Upper lobe of left lung (tissue), 6 donors: ENCODE data around the gene CYBRD1. TPM values are rescaled to one million over a fixed set of nuclear protein-coding genes. Genes with fewer than 3 reads are reported as not detected.

Experiments used
- ATAC-seq, 2 donors: fragments of 200-7000 bp; cut with Tn5 transposase; one replicate each; pipeline ENCODE4 v1.9.1; 2022; ENCODE audit warnings: mild to moderate bottlenecking in 2 of 2, moderate library complexity in 2 of 2; ENCODE audit not compliant: low FRiP score in 2 of 2
- DNase-seq, 2 donors: peaks; one replicate each; pipeline ENCODE4 v3.0.0-alpha.2; 2019 to 2020
- H3K27ac ChIP-seq, 4 donors: fragments of 200-600 bp; sonication (generic); one replicate each; pipeline ENCODE4 v1.5.1; 2016 to 2019
- H3K27me3 ChIP-seq, 4 donors: fragments of 200-600 bp; sonication (generic); one replicate each; pipeline ENCODE4 v1.5.1; 2017 to 2019
- H3K36me3 ChIP-seq, 4 donors: fragments of 200-600 bp; sonication (generic); one replicate each; pipeline ENCODE4 v1.5.1; 2016 to 2019
- H3K4me1 ChIP-seq, 4 donors: fragments of 200-600 bp; sonication (generic); one replicate each; pipeline ENCODE4 v1.5.1; 2018 to 2019
- H3K4me3 ChIP-seq, 4 donors: fragments of 200-600 bp; sonication (generic); one replicate each; pipeline ENCODE4 v1.5.1; 2017 to 2019; ENCODE audit warnings: mild to moderate bottlenecking in 2 of 4, moderate library complexity in 1 of 4
- H3K9me3 ChIP-seq, 4 donors: fragments of 200-600 bp; sonication (generic); one replicate each; pipeline ENCODE4 v1.5.1; 2018 to 2019
- CTCF ChIP-seq, 6 experiments: fragments of 450-650 bp in 4 of 6; fragments of 200-600 bp in 2 of 6; sonication (generic) in 2 of 6; IDR thresholded peaks; one replicate each; pipeline ENCODE4 v1.5.1; 2016 to 2019; ENCODE audit warnings: antibody characterized with exemption in 6 of 6
- EP300 ChIP-seq, 4 donors: sonication (generic); formaldehyde crosslinking; IDR thresholded peaks; one replicate each; pipeline ENCODE4 v1.5.1; 2017; ENCODE audit warnings: antibody characterized with exemption in 4 of 4, control low read depth in 2 of 4
- POLR2A ChIP-seq, 4 donors: fragments of 450-650 bp; IDR thresholded peaks; one replicate each; pipeline ENCODE4 v1.5.1; 2016 to 2017; ENCODE audit warnings: antibody characterized with exemption in 4 of 4, mild to moderate bottlenecking in 2 of 4
- POLR2AphosphoS5 ChIP-seq, 2 donors: sonication (generic); formaldehyde crosslinking; IDR thresholded peaks; one replicate each; pipeline ENCODE4 v1.5.1; 2017; ENCODE audit warnings: antibody characterized with exemption in 2 of 2
- WGBS, 2 donors: methylation state at CpG; one replicate each; pipeline ENCODE4 v1.1.5; 2017 to 2018; 5-methylcytosine and 5-hydroxymethylcytosine counted together
- total RNA-seq, 6 donors: library from RNA; depleted of rRNA in 4 of 6; stranded (reverse); fragments of >200 nt in 4 of 6; gene quantifications; one replicate each; pipeline versions ENCODE4 v1.1.0 to v1.2.1, GENCODE V29; 2016 to 2021
- donor health status: DM: no; HTN: no; CAD: no; lungs with moderate emphysema.
- donor health status: DM: no; HTN: yes; CAD: no; lungs with severe emphysema.

Gene CYBRD1
- total RNA-seq, 6 donors from 2014 or later = 71.7 to 383 (median 214) TPM

- WGBS, 2 donors = 87 to 100% methylated on average over 1 of the region's 1 CpG
Measured at GRCh38 chr2:171579481-171579880, 57.2 kb downstream of the CYBRD1 start.

GRCh38 chr2:171583566-171583965, 61.3 kb downstream of the CYBRD1 start:
- no peak for ATAC-seq
- H3K4me3 ChIP-seq = no peak overlapping the region
- no peak overlapping the region for H3K27ac ChIP-seq
- no peaks in the 10 kb centered on the region for H3K36me3 ChIP-seq
- 82 to 100% methylated on average over 1 of the region's 1 CpG for WGBS, 2 donors
- H3K9me3 ChIP-seq = no peaks in the 10 kb centered on the region
- no peaks in the 10 kb centered on the region for H3K4me1 ChIP-seq
- no peaks in the 10 kb centered on the region for H3K27me3 ChIP-seq
- TF ChIP-seq POLR2A (IDR thresholded peaks at IDR 0.05) (no peak), POLR2AphosphoS5 (IDR thresholded peaks at IDR 0.05) (no peak), EP300 (IDR thresholded peaks at IDR 0.05) (no peak), CTCF (IDR thresholded peaks at IDR 0.05) (no peak)
- no peak for DNase-seq

More at GRCh38 chr2:171579481-171579880, 57.2 kb downstream of the CYBRD1 start:
- Histone ChIP-seq H3K4me3 (no peak overlapping the region), H3K27me3 (no peaks in the 10 kb centered on the region), H3K36me3 (no peaks in the 10 kb centered on the region), H3K27ac (no peak overlapping the region), H3K9me3 (no peaks in the 10 kb centered on the region), H3K4me1 (no peaks in the 10 kb centered on the region)
- ATAC-seq = no peak
- TF ChIP-seq POLR2AphosphoS5 (IDR thresholded peaks at IDR 0.05) = no peak
- no peak for TF ChIP-seq CTCF (IDR thresholded peaks at IDR 0.05)
- no peak for TF ChIP-seq EP300 (IDR thresholded peaks at IDR 0.05)
- no peak for TF ChIP-seq POLR2A (IDR thresholded peaks at IDR 0.05)
- no peak for DNase-seq

GRCh38 chr2:171584001-171584400, 61.7 kb downstream of the CYBRD1 start:
- ATAC-seq (no peak), DNase-seq (no peak)
- WGBS, 2 donors = 75 to 81% methylated on average over 1 of the region's 1 CpG

GRCh38 chr2:171587132-171587531, 64.9 kb downstream of the CYBRD1 start:
- 66 to 73% methylated on average over 4 of the region's 4 CpGs for WGBS, 2 donors
- no peak for ATAC-seq

More at GRCh38 chr2:171584001-171584400, 61.7 kb downstream of the CYBRD1 start:
- Histone ChIP-seq H3K27ac (no peak overlapping the region), H3K27me3 (no peaks in the 10 kb centered on the region), H3K9me3 (no peaks in the 10 kb centered on the region), H3K4me1 (no peaks in the 10 kb centered on the region), H3K36me3 (no peaks in the 10 kb centered on the region), H3K4me3 (no peak overlapping the region)
- TF ChIP-seq EP300 (IDR thresholded peaks at IDR 0.05) (no peak), POLR2AphosphoS5 (IDR thresholded peaks at IDR 0.05) (no peak), CTCF (IDR thresholded peaks at IDR 0.05) (no peak), POLR2A (IDR thresholded peaks at IDR 0.05) (no peak)

GRCh38 chr2:171587567-171587966, 65.3 kb downstream of the CYBRD1 start:
- Histone ChIP-seq H3K27me3 (no peaks in the 10 kb centered on the region), H3K36me3 (no peaks in the 10 kb centered on the region), H3K4me1 (no peaks in the 10 kb centered on the region), H3K9me3 (peaks cover 0 to 6% (median 0%) of the 10 kb centered on the region in 4 donors), H3K27ac (no peak overlapping the region), H3K4me3 (no peak overlapping the region)
- TF ChIP-seq POLR2AphosphoS5 (IDR thresholded peaks at IDR 0.05) (no peak), CTCF (IDR thresholded peaks at IDR 0.05) (no peak), POLR2A (IDR thresholded peaks at IDR 0.05) (no peak), EP300 (IDR thresholded peaks at IDR 0.05) (no peak)
- WGBS, 2 donors = 75 to 88% methylated on average over 4 of the region's 4 CpGs
- DNase-seq (no peak), ATAC-seq (no peak)

More at GRCh38 chr2:171587132-171587531, 64.9 kb downstream of the CYBRD1 start:
- Histone ChIP-seq H3K4me3 (no peak overlapping the region), H3K9me3 (peaks cover 0 to 6% (median 0%) of the 10 kb centered on the region in 4 donors), H3K4me1 (no peaks in the 10 kb centered on the region), H3K27me3 (no peaks in the 10 kb centered on the region), H3K27ac (no peak overlapping the region), H3K36me3 (no peaks in the 10 kb centered on the region)
- TF ChIP-seq EP300 (IDR thresholded peaks at IDR 0.05) = no peak
- DNase-seq = no peak
